Kidney epithelial cell (primary cell): ENCODE results near the gene ACAA1. TPM values are rescaled to one million over a fixed set of nuclear protein-coding genes. Genes with fewer than 3 reads are reported as not detected.

Experiments
- DNase-seq: peaks from one replicate; pipeline ENCODE4 v3.0.0-alpha.2; 2010; ENCODE audit warnings: low read depth
- H3K27me3 ChIP-seq: 2 replicates; pipeline ENCODE4 v1.6.0; 2011; ENCODE audit warnings: low read length; ENCODE audit not compliant: control insufficient read depth, insufficient read depth
- H3K36me3 ChIP-seq: 2 replicates; pipeline ENCODE4 v1.5.1; 2011; ENCODE audit warnings: low read length; ENCODE audit not compliant: control insufficient read depth, insufficient read depth
- H3K4me3 ChIP-seq: 2 replicates; pipeline ENCODE4 v1.5.1; 2011; ENCODE audit warnings: low read depth, mild to moderate bottlenecking, control low read depth, low read length
- total RNA-seq: library from RNA; depleted of rRNA; stranded (reverse); fragments of >200 nt; gene quantifications from 2 replicates; pipeline ENCODE4 v1.2.3, GENCODE V29; 2015
- TF ChIP-seq, protein P1 (sequence below): IDR thresholded peaks from 2 replicates; pipeline ENCODE4 v1.5.1; 2011; ENCODE audit warnings: mild to moderate bottlenecking, moderate library complexity, low read length, control low read depth, inconsistent platforms; ENCODE audit not compliant: insufficient read depth, poor library complexity, severe bottlenecking

ACAA1 gene
- total RNA-seq, 1 donor from 2014 or later = 54.5 TPM

DNA sequence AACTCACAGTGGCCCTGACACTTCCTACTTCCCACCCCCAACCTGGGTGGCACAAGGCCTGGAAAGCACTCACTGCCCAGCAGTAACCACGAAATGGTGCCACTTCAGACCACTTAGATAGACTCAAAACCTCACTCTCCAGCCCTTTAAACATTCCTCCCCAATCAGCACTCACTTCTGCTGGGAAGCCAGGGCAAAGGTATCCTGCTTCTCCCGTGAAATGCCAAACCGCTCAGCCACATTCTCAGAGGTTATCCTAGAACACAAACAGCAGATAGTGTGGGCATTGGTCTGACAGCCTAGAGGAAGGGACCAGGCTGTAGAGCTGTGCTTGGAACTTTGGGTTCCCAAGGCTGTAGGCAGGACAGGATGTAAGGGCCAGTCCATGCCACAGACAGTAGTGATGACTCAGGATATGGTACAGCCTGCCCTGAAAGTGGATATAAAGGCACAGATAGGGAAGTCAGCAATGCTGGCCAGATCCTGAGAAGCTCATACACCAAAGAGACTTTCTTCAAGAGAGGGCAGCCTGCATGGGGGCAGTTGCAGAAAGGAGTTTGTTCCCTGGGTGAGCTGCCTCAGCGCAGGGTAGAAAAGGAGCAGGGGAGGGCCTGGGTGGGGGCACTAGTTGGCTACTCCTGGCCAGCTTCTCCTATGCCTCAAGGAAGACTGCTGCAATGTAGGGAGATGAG is 9.2 kb downstream of the ACAA1 start:
- TF ChIP-seq, protein P1, sequence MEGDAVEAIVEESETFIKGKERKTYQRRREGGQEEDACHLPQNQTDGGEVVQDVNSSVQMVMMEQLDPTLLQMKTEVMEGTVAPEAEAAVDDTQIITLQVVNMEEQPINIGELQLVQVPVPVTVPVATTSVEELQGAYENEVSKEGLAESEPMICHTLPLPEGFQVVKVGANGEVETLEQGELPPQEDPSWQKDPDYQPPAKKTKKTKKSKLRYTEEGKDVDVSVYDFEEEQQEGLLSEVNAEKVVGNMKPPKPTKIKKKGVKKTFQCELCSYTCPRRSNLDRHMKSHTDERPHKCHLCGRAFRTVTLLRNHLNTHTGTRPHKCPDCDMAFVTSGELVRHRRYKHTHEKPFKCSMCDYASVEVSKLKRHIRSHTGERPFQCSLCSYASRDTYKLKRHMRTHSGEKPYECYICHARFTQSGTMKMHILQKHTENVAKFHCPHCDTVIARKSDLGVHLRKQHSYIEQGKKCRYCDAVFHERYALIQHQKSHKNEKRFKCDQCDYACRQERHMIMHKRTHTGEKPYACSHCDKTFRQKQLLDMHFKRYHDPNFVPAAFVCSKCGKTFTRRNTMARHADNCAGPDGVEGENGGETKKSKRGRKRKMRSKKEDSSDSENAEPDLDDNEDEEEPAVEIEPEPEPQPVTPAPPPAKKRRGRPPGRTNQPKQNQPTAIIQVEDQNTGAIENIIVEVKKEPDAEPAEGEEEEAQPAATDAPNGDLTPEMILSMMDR = no peak
- H3K36me3 ChIP-seq = peaks cover 3% of the 10 kb centered on the region
- no peak for DNase-seq
- H3K27me3 ChIP-seq = no peaks in the 10 kb centered on the region
- no peak overlapping the region for H3K4me3 ChIP-seq

DNA sequence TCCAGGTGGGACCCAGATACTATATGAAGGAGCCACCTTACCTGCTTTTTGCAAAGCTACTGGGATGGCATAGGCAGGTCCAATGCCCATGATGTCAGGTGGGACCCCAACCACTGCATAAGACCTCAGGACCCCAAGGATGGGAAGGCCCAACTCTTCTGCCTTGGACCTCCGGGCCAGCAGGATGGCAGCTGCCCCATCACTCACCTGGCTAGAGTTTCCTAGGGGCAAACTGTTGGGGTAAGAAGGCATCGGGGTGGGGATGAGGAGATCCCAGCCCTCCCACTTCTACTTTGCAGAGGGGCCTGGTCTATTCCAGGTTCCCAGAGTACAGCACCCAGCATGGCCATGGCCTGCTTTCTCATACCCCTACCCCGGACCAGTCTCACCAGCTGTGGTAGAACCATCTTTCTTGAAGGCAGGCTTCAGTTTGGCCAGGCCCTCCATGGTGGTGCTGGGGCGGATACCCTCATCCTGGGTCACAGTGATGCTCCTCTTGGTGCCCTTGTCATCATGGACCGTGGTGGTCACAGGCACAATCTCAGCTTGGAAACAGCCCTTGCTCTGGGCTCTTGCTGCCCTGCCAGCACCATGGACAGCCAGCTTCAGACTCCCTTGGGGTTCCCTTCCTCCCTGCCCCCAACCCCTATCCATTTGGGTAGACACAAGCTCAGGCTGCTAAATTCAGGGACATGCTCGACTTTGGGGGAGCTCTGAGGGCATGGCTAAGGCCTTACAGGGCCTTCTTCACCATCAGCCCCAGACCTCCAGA is 10.6 kb downstream of the ACAA1 start:
- no peak for DNase-seq
- Histone ChIP-seq H3K27me3 (no peaks in the 10 kb centered on the region), H3K36me3 (peaks cover 3% of the 10 kb centered on the region), H3K4me3 (no peak overlapping the region)
- TF ChIP-seq, protein P1 = no peak

DNA sequence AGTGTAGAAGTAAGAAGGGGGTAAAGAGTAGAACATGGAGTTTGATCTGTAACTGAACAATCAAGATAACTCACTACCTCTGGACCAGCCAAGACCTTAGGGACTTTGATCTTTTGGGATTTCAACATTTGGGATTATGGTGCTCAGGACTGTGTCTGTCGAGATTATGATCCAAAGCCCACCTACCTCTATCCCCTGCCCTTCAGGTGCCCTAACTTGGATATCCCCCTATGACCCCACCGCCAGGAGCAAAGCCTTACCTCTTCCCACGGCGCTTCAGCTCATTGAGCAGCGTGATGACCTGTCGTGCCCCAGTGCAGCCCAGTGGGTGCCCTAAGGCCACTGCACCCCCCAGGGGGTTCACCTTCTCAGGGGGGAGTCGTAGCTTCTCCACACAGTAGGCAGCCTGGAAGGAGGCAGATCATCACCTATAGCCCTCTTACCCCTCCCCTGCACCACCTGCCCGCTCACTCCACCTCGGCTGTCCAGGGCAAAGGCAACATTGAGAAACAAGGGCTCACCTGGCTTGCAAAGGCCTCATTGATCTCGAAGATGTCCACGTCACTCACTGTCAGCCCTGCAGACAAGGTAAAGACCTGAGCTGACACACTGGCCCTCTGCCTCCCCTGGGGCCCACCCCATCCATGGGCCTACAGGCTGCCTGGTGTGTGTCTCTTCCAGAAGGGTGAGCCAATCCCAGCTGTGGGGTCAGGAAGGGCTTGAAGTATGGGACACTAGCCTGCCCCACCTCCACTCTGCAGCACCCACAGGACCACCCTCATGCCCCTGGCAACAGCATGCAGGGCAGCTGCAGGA is 11.4 kb downstream of the ACAA1 start:
- DNase-seq = no peak
- H3K4me3 ChIP-seq = no peak overlapping the region
- H3K27me3 ChIP-seq = no peaks in the 10 kb centered on the region
- peaks cover 3% of the 10 kb centered on the region for H3K36me3 ChIP-seq
- TF ChIP-seq, protein P1 = no peak

DNA sequence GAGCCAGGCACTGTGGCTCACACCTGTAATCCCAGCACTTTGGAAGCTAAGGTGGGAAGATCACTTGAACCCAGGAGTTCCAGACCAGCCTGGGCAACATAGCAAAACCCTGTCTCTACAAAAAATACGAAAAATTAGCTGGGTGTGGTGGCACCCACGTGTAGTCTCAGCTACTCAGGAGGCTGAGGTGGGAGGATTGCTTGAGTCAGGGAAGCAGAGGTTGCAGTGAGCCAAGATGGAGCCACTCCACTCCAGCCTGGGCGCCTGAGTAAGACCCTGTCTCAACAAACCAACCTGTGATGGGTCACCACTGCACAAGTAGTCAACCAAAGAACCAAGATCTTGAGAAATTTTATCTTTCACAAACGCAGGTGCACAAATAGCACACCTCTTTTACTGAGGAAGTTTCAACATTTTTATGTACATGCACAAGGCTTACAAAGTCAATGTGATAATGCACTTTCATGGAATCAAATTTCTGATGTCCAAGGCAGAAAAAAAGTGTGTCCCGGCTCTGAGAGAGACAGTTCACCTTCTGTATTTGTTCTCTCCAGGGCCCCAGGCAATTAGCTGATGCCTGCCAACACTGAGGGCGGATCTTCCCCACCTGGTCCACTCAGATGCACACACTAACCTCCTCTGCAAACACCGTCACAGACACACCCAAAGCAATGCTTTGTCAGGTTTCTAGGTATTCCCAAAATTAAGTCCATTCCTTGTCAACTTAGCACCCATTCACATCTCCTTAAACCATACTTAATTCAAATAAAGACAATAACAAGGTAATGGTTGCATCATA is 12.4 kb downstream of the ACAA1 start:
- H3K36me3 ChIP-seq = peaks cover 3% of the 10 kb centered on the region
- H3K27me3 ChIP-seq = no peaks in the 10 kb centered on the region
- TF ChIP-seq, protein P1 = no peak

DNA sequence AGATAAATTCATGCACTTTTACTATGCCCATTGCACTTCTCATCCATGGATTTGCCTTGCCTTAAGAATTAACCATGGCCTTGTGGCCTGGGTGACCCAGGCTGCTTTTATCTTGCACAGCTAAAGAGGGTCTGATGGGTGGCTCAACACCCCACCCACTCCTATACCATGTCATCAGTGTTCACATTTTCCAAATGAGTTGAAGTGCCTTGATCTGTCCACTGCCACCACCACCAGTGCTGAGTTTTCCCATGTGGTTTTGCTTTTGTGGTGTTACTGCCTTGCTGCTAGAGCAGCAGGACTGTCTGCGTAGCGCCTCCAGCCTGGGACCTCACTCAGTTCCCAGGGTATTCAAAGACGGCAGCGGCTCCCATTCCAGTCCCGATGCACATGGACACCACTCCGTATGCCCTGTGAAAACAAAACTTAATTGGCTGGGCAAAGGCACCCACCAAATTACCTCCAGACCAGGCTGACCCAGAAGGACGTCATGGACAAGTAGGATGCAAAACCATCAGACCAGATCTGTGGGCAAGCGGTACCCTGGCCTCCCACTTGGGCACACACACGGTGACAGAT is 14.1 kb downstream of the ACAA1 start:
- H3K27me3 ChIP-seq = no peaks in the 10 kb centered on the region
- peaks cover 1% of the 10 kb centered on the region for H3K36me3 ChIP-seq

More for the DNA sequence above, 12.4 kb downstream of the ACAA1 start:
- no peak overlapping the region for H3K4me3 ChIP-seq
- DNase-seq = no peak

More for the DNA sequence above, 14.1 kb downstream of the ACAA1 start:
- no peak overlapping the region for H3K4me3 ChIP-seq
- TF ChIP-seq, protein P1 = no peak
- no peak for DNase-seq
